ENCODE data around the gene ALPG. TPM values are rescaled to one million over a fixed set of nuclear protein-coding genes. Genes with fewer than 3 reads are reported as not detected.
A peak's percentile ranks its signal among the peaks of the same experiment; 100 is the strongest.

Gene ALPG
- total and polyA plus RNA-seq, 2 donors (not counting 3 experiments of a cell fraction or from before 2014, with no cell fraction given) = not detected

DNA sequence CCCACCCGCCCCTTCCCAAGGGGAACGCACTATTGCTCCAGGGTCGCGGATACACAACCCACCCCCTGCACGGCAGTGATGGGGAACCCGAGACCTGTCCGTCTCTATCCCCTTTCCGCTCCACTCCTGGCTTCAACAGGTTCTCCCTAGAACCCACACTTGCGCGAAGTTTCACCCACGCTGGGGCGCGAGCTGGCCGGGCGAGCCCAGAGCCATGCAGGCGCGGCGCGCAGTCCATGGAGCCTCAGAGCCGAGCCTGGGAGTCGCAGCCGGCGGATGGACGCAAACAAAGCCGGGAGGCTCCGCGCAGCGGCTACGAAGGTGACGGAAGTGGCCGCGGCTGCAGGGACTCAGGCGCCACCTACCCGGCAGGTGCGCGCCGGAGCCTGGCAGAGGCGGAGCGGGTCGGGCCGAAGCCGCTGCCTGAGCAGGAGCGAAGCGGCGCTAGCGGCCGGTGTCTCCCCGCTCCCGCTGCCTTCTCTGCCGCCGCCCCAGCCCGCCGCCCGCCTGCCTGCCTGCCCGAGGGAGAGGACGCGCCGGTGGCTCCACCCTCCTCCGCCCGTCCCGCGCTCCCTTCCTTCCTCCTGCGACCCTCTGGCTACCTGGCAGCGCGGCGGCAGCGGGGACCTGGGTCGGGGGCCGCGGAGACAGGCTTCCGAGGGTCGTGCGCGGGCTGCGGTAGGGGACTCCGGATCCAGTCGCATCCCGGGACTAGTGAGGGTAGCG lies 14.0 kb downstream of the ALPG start:
- intact Hi-C loops (cut with micrococcal nuclease) (no loop called here), dilution Hi-C loops (cut with MboI; ENCODE audit: extremely low pct_ligation_motif_present, low sequenced_read_pairs) (no loop called here)
- Histone ChIP-seq H3K9me3 (replicated peaks; ENCODE audit: control insufficient read depth, insufficient read depth, low read length) (no peaks in the 10 kb centered on the region), H3K79me2 (ENCODE audit: control insufficient read depth, insufficient read depth, low read length) (no peaks in the 10 kb centered on the region), H2AFZ (ENCODE audit: low read depth, low read length) (no peak overlapping the region), H3K27me3 (ENCODE audit: control insufficient read depth in 2 of 2, insufficient read depth in 2 of 2, low read length in 2 of 2) (peaks cover 51 to 68% of the 10 kb centered on the region in 2 experiments), H3K27ac (ENCODE audit: insufficient read depth, low read depth, low read length) (no peak overlapping the region), H4K20me1 (replicated peaks; ENCODE audit: control insufficient read depth, extremely low read depth, insufficient read depth, low read length) (no peaks in the 10 kb centered on the region), H3K36me3 (ENCODE audit: control insufficient read depth in 2 of 2, extremely low read depth in 1 of 2, insufficient read depth in 2 of 2, low read length in 2 of 2) (no peaks in the 10 kb centered on the region), H3K4me3 (replicated peaks in 1 of 3; ENCODE audit: insufficient read depth in 1 of 3, low read depth in 1 of 3, low read length in 3 of 3) (no peak overlapping the region), H3K9me1 (replicated peaks; ENCODE audit: control insufficient read depth, extremely low read depth, insufficient read depth, low read length) (no peaks in the 10 kb centered on the region), H3K4me2 (ENCODE audit: insufficient read depth, low read length) (no peak overlapping the region), H3K9ac (replicated peaks; ENCODE audit: extremely low read depth, insufficient read depth, low read length) (no peak overlapping the region), H3K4me1 (ENCODE audit: control insufficient read depth, extremely low read depth, insufficient read depth, low read length) (no peaks in the 10 kb centered on the region)
- DNase-seq (ENCODE audit: low read depth, low spot score) (no peak), FAIRE-seq (no peak)
- TF ChIP-seq POLR2AphosphoS5 (IDR thresholded peaks at IDR 0.05; ENCODE audit: insufficient read depth, low read depth, low read length) (no peak), POLR2A (IDR thresholded peaks at IDR 0.05; ENCODE audit: low read depth, low read length) (no peak), EZH2 (IDR thresholded peaks at IDR 0.05; ENCODE audit: borderline replicate concordance, low read depth, low read length, severe bottlenecking) (peak; percentile 57), GATA2 (IDR thresholded peaks at IDR 0.05; ENCODE audit: insufficient read depth, insufficient read length, low read depth, low read length) (no peak)
- POLR2A ChIA-PET = no interaction called here
- BruUV-seq (replicated peaks) = no TSS peak
- CTCF ChIA-PET = interaction anchor here (1.1 kb wide), 1 partner anchor 10 kb away, joined by 3 read pairs; no protein-coding TSS in a partner anchor

DNA sequence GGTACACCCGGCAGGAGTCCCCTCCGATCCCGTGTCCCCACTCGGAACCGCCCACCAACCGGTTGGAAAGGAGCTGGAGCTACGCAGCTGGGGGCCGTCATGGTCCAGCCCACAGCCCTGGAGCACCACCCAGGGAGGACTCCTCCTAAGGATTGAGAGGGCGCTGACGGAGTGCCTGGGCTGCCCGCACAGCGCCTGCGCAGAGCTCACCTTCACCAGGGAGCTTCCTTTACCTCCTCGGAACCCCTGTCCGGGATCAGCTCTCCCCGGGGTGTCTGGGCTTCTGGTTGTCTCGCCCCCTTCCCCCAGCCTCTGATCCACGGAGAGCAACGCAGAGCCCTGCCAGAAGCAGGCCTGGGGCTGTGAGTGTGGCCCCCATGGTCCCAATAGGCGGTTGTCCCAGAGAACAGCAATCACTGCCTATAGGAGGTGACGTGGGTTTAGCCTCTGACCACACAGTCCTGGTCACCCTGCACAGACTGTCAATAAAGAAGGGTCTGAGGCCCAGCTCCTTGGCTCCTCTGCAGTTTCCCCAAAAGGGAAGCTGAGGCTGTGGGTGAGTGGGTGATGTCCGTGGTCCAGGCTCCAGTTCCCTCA lies 14.6 kb downstream of the ALPG start:
- no peaks in the 10 kb centered on the region for H3K79me2 ChIP-seq (ENCODE audit: control insufficient read depth, insufficient read depth, low read length)
- DNase-seq (ENCODE audit: low read depth, low spot score) (no peak), FAIRE-seq (no peak)
- no peaks in the 10 kb centered on the region for H3K36me3 ChIP-seq (ENCODE audit: control insufficient read depth in 2 of 2, extremely low read depth in 1 of 2, insufficient read depth in 2 of 2, low read length in 2 of 2)
- dilution Hi-C loops (cut with MboI; ENCODE audit: extremely low pct_ligation_motif_present, low sequenced_read_pairs) (no loop called here), intact Hi-C loops (cut with micrococcal nuclease) (no loop called here)
- no peak overlapping the region for H2AFZ ChIP-seq (ENCODE audit: low read depth, low read length)
- no peak overlapping the region for H3K4me2 ChIP-seq (ENCODE audit: insufficient read depth, low read length)
- H4K20me1 ChIP-seq (replicated peaks; ENCODE audit: control insufficient read depth, extremely low read depth, insufficient read depth, low read length) = no peaks in the 10 kb centered on the region
- ChIA-PET POLR2A (no interaction called here), CTCF (interaction anchor here (1.1 kb wide), 1 partner anchor 9 kb away, joined by 3 read pairs; no protein-coding TSS in a partner anchor)
- H3K4me3 ChIP-seq (replicated peaks in 1 of 3; ENCODE audit: insufficient read depth in 1 of 3, low read depth in 1 of 3, low read length in 3 of 3) = no peak overlapping the region
- H3K4me1 ChIP-seq (ENCODE audit: control insufficient read depth, extremely low read depth, insufficient read depth, low read length) = no peaks in the 10 kb centered on the region
- no TSS peak for BruUV-seq (replicated peaks)
- no peaks in the 10 kb centered on the region for H3K9me1 ChIP-seq (replicated peaks; ENCODE audit: control insufficient read depth, extremely low read depth, insufficient read depth, low read length)
- no peak overlapping the region for H3K9ac ChIP-seq (replicated peaks; ENCODE audit: extremely low read depth, insufficient read depth, low read length)
- H3K27ac ChIP-seq (ENCODE audit: insufficient read depth, low read depth, low read length) = no peak overlapping the region
- TF ChIP-seq JUN (IDR thresholded peaks at IDR 0.05; ENCODE audit: borderline replicate concordance, insufficient read depth, insufficient read length, low read depth) (no peak), POLR2AphosphoS5 (IDR thresholded peaks at IDR 0.05; ENCODE audit: insufficient read depth, low read depth, low read length) (no peak), MYC (IDR thresholded peaks at IDR 0.05; ENCODE audit: low read depth, low read length) (no peak), GATA2 (IDR thresholded peaks at IDR 0.05; ENCODE audit: insufficient read depth, insufficient read length, low read depth, low read length) (no peak), FOS (IDR thresholded peaks at IDR 0.05; ENCODE audit: borderline replicate concordance, insufficient read depth, low read length) (no peak), POLR2A (IDR thresholded peaks at IDR 0.05; ENCODE audit: low read depth, low read length) (no peak), EZH2 (IDR thresholded peaks at IDR 0.05; ENCODE audit: borderline replicate concordance, low read depth, low read length, severe bottlenecking) (no peak)
- TF ChIP-seq, protein P1, sequence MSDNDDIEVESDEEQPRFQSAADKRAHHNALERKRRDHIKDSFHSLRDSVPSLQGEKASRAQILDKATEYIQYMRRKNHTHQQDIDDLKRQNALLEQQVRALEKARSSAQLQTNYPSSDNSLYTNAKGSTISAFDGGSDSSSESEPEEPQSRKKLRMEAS (IDR thresholded peaks at IDR 0.05; ENCODE audit: insufficient read depth, insufficient read length) = no peak
- TF ChIP-seq, protein P2, sequence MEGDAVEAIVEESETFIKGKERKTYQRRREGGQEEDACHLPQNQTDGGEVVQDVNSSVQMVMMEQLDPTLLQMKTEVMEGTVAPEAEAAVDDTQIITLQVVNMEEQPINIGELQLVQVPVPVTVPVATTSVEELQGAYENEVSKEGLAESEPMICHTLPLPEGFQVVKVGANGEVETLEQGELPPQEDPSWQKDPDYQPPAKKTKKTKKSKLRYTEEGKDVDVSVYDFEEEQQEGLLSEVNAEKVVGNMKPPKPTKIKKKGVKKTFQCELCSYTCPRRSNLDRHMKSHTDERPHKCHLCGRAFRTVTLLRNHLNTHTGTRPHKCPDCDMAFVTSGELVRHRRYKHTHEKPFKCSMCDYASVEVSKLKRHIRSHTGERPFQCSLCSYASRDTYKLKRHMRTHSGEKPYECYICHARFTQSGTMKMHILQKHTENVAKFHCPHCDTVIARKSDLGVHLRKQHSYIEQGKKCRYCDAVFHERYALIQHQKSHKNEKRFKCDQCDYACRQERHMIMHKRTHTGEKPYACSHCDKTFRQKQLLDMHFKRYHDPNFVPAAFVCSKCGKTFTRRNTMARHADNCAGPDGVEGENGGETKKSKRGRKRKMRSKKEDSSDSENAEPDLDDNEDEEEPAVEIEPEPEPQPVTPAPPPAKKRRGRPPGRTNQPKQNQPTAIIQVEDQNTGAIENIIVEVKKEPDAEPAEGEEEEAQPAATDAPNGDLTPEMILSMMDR (IDR thresholded peaks at IDR 0.05; ENCODE audit: extremely low read depth in 1 of 2, insufficient read depth in 1 of 2, low read depth in 1 of 2, low read length in 2 of 2) = no peak
- no peaks in the 10 kb centered on the region for H3K9me3 ChIP-seq (replicated peaks; ENCODE audit: control insufficient read depth, insufficient read depth, low read length)
- H3K27me3 ChIP-seq (ENCODE audit: control insufficient read depth in 2 of 2, insufficient read depth in 2 of 2, low read length in 2 of 2) = peaks cover 51 to 72% of the 10 kb centered on the region in 2 experiments

Measured in endothelial cell of umbilical vein (primary cell).